Measurements from ENCODE around the gene KCNG2.

KCNG2 gene

DNA sequence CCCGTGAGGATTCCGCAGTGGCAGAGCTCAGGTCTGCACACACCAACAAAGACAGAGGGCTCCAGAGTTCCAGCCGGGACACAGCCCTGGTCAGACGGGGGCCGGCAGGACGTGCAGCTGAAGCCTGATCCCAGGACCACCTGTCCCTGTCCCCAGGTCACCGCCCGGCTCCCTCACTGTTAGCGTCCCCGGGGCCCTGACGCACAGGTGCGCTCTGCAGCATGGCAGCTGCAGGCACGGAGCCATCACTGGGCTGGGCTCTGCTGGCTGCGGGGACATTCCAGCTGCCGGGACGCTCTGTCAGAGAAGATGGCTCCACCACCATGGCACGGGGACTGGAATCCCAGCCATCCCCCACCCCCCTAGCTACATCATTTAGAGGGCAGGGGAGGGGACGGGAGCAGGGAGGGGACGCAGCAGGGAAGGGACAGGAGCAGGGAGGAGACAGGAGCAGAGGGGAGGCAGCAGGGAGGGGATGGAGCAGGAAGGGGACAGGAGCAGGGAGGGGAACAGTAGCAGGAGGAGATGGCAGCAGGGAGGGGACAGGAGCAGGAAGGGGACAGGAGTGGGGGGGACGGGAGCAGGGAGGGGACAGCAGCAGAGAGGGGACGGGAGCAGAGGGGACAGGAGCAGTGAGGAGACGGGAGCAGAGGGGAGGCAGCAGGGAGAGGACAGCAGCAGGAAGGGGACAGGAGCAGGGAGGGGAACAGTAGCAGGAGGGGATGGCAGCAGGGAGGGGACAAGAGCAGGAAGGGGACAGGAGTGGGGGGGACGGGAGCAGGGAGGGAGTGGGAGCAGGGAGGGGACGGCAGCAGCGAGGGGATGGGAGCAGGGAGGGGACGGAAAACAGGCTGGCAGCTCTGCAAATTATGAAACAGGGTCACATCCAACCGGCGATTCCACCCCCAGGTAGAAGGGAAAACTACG lies 113.9 kb downstream of the KCNG2 start:
- no peak overlapping the region for H3K27ac ChIP-seq
- TF ChIP-seq, protein P1, sequence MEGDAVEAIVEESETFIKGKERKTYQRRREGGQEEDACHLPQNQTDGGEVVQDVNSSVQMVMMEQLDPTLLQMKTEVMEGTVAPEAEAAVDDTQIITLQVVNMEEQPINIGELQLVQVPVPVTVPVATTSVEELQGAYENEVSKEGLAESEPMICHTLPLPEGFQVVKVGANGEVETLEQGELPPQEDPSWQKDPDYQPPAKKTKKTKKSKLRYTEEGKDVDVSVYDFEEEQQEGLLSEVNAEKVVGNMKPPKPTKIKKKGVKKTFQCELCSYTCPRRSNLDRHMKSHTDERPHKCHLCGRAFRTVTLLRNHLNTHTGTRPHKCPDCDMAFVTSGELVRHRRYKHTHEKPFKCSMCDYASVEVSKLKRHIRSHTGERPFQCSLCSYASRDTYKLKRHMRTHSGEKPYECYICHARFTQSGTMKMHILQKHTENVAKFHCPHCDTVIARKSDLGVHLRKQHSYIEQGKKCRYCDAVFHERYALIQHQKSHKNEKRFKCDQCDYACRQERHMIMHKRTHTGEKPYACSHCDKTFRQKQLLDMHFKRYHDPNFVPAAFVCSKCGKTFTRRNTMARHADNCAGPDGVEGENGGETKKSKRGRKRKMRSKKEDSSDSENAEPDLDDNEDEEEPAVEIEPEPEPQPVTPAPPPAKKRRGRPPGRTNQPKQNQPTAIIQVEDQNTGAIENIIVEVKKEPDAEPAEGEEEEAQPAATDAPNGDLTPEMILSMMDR (conservative IDR thresholded peaks at IDR 0.05), result no peak

DNA sequence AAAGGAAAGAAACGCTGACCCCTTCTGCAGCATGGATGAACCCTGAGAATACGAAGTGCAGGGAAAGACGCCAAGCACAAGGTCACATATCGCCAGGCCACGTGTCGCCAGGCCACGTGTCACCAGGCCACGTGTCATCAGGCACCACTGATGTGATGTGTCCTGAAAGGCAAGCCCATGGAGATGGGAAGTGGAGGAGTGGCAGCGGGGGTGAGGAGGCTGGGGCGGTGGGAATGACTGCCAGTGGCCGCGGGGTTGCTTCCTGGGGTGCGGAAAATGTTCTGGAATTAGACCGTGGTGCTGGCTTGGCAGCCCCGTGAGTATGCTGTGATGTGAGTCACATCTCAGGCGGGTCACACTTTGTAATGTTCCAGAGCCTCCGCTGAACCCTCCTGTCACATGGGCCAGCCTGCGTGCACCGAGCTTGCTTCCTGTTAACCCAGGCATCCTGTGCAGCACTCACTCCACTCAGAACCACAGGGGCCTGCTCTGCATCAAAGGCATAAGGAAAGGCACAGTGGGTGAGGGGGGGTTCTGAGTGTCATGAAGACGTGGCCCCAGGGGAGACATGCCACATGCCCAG lies 114.8 kb downstream of the KCNG2 start:
- H3K27ac ChIP-seq, result no peak overlapping the region
- TF ChIP-seq, protein P1 (conservative IDR thresholded peaks at IDR 0.05), result no peak

DNA sequence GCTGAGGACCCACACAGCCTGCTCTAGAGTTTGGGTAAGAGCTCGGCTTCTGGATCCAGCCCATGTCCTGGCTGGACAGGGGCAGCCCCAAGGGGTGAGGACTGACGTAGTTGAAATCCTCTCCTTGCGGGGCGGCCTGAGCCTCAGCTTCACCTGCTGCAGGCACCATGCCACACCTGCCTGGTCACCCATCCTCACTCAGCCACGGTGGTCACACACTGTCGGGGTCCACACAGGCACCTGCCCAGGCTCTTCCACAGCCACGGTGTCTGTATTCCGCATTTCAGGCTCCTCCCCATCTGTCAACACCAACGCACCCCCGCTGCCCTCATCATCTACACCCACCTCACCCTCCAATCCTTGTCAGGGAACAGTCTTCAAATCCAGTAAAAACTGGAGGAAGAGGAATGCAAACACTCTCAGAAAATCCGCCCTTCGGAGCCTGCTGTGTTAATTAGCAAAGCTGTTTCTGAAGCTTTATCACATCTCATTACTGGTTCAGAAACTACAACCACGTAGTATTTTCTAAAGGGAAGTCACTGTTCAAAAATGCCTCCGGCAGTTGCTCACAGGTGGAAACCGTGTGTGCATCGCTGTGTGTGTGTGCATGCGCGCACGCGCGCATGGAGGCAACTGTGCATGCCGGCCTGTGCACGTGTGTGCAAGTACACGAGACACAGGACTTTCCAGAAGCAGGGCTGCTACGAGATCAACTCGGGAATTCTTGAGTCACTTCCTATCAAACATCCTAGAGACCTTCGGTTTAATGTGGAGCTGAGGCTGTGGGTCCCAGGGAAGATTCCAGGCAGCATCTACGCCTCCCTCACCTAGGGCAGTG lies 115.5 kb downstream of the KCNG2 start:
- no peak overlapping the region for H3K27ac ChIP-seq
- TF ChIP-seq, protein P1 (conservative IDR thresholded peaks at IDR 0.05), result no peak

DNA sequence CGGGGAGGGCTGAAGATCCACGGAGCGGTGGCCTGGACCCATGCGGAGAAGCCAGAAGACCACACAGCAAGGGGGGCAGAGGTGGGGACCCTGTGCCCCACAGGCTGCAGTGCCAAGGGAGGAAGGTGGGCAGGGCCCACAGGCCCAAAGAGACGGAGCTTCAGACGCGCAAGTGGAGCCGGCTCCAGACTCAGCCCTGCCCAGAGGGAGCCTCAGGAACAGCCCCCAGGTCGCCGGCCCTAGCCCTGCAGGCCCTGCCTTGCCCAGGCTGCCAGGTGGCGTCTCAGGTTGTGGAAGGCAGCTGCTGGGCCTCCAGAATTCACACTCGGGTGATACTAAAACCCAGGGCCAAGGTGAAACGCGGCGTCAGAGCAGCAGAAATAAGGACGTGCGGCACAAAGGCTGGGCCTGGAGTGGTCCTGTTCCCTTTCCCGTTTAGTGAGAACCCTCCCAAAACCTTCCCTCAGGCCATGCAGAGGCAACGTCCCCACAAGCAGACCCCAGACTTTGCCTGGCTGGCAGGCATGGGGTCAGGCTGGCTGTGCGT lies 116.9 kb downstream of the KCNG2 start:
- no peak overlapping the region for H3K27ac ChIP-seq
- TF ChIP-seq, protein P1 (conservative IDR thresholded peaks at IDR 0.05), result no peak

DNA sequence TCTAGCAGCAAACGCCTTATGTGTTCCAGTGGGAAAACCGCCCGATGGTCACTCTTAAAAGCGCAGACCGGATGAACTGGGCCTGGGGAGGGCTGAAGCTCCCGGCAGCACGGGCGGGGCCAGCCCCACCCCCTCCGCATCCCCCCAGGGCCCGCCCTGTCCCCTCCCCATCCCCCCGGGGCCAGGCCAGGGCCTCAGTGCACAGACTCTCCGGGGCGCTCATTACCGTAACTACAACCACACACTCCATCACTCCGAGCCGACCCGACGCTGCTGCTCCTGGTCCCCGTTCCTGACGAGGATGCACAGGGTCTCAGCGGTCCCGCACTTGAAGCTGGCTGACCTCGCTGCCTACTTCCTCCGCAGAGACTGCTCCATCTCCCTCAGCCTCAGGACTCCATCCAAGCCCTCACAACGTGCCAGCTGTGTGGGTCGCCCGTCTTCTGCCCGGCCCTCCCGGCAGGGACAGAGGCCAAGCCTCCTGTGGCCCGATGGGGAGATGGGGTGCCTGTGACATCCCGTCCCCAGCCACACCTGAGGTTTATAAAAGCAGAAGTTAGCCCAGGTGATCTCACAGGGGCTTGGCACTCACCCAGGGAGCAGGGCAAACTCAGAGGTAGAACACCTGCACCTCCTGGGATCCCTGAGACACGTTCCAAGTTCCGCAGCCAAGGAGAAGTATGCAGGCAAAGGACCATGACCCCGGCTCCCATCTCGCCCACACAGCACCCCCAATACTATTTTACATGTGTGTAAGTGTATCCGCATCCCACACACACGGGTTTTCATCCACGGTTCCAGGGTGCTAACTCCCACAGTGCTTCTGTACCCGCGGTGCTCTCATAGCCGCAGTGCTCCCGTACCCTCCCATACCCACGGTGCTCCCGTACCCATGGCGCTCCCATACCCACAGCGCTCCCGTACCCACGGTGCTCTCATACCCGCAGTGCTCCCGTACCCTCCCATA lies 117.7 kb downstream of the KCNG2 start:
- TF ChIP-seq, protein P1 (conservative IDR thresholded peaks at IDR 0.05), result no peak

DNA sequence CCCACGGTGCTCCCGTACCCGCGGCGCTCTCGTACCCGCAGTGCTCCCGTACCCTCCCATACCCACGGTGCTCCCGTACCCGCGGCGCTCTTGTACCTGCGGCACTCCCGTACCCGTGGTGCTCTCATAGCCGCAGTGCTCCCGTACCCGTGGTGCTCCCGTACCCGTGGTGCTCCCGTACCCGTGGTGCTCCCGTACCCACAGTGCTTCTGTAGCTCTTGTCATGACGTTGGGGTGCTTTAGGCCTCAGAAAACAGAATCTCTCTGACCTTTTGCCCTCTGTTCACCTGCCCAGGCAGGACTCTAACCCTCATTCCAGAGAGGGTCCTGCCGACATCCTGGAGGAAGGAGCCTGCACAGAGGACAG lies 118.4 kb downstream of the KCNG2 start:
- H3K27ac ChIP-seq, result no peak overlapping the region
- TF ChIP-seq, protein P1 (conservative IDR thresholded peaks at IDR 0.05), result no peak

More for the DNA sequence above, 117.7 kb downstream of the KCNG2 start:
- H3K27ac ChIP-seq, result no peak overlapping the region

Measured in VCaP (cell line).